Trophoblast cell (in vitro differentiated cells and primary cell): ENCODE results near the gene MELTF.

Experiments used
- DNase-seq, 2 donors: peaks; one replicate each; pipeline ENCODE4 v3.0.0-alpha.2; 2016
- H2AFZ ChIP-seq: 2 replicates; pipeline ENCODE4 v1.6.1; 2013; ENCODE audit warnings: low read length, moderate library complexity, mild to moderate bottlenecking; ENCODE audit not compliant: insufficient read depth, poor library complexity
- H2AK5ac ChIP-seq: 2 replicates; pipeline ENCODE4 v1.6.1; 2013; ENCODE audit warnings: mild to moderate bottlenecking, low read length
- H2BK120ac ChIP-seq: 2 replicates; pipeline ENCODE4 v1.6.1; 2013; ENCODE audit warnings: low read length, mild to moderate bottlenecking, moderate library complexity; ENCODE audit not compliant: insufficient read depth, poor library complexity
- H2BK12ac ChIP-seq: 2 replicates; pipeline ENCODE4 v1.6.1; 2013; ENCODE audit warnings: mild to moderate bottlenecking, low read length, moderate library complexity
- H2BK5ac ChIP-seq: 2 replicates; pipeline ENCODE4 v1.6.1; 2013; ENCODE audit warnings: low read length, low read depth, moderate library complexity, mild to moderate bottlenecking; ENCODE audit not compliant: poor library complexity
- H3K14ac ChIP-seq: 2 replicates; pipeline ENCODE4 v1.6.1; 2013; ENCODE audit warnings: mild to moderate bottlenecking, low read length
- H3K18ac ChIP-seq: 2 replicates; pipeline ENCODE4 v1.6.1; 2013; ENCODE audit warnings: mild to moderate bottlenecking, low read length
- H3K23ac ChIP-seq: 2 replicates; pipeline ENCODE4 v1.6.1; 2013; ENCODE audit warnings: low read length
- H3K27ac ChIP-seq: 2 replicates; pipeline ENCODE4 v1.5.1; 2013; ENCODE audit warnings: low read depth, mild to moderate bottlenecking, inconsistent platforms, low read length, moderate library complexity
- H3K27me3 ChIP-seq: 2 replicates; pipeline ENCODE4 v1.6.1; 2013; ENCODE audit warnings: inconsistent platforms, mild to moderate bottlenecking, low read length, moderate library complexity; ENCODE audit not compliant: insufficient read depth
- H3K36me3 ChIP-seq, 2 experiments: 1 replicate in 1 of 2; 2 replicates in 1 of 2; pipeline ENCODE4 v1.6.1; 2013; ENCODE audit warnings: low read length in 2 of 2, mild to moderate bottlenecking in 2 of 2, moderate library complexity in 1 of 2; ENCODE audit not compliant: insufficient read depth in 2 of 2, control insufficient read depth in 1 of 2
- H3K4ac ChIP-seq: 2 replicates; pipeline ENCODE4 v1.6.1; 2013; ENCODE audit warnings: low read depth, mild to moderate bottlenecking, low read length, moderate library complexity
- H3K4me1 ChIP-seq, 2 experiments: 1 replicate in 1 of 2; 2 replicates in 1 of 2; pipeline ENCODE4 v1.6.1; 2013; ENCODE audit warnings: low read length in 2 of 2, mild to moderate bottlenecking in 2 of 2, moderate library complexity in 1 of 2; ENCODE audit not compliant: insufficient read depth in 2 of 2, control insufficient read depth in 1 of 2
- H3K4me2 ChIP-seq: 2 replicates; pipeline ENCODE4 v1.6.1; 2013; ENCODE audit warnings: inconsistent platforms, mild to moderate bottlenecking, low read length, moderate library complexity
- H3K4me3 ChIP-seq: 2 replicates; pipeline ENCODE4 v1.5.1; 2013; ENCODE audit warnings: mild to moderate bottlenecking, low read depth, low read length, inconsistent platforms
- H3K79me1 ChIP-seq: one replicate; pipeline ENCODE4 v1.6.1; 2013; ENCODE audit warnings: low read length
- H3K79me2 ChIP-seq: 2 replicates; pipeline ENCODE4 v1.6.1; 2013; ENCODE audit warnings: low read length, mild to moderate bottlenecking; ENCODE audit not compliant: control insufficient read depth, insufficient read depth, poor library complexity
- H3K9ac ChIP-seq: 2 replicates; pipeline ENCODE4 v1.6.1; 2013; ENCODE audit warnings: mild to moderate bottlenecking, low read length
- H3K9me3 ChIP-seq: 2 replicates; pipeline ENCODE4 v1.6.1; 2013; ENCODE audit warnings: low read depth, mild to moderate bottlenecking, control low read depth, inconsistent platforms, low read length; ENCODE audit not compliant: insufficient read depth
- H4K12ac ChIP-seq: 2 replicates; pipeline ENCODE4 v1.6.1; 2013; ENCODE audit warnings: low read depth, mild to moderate bottlenecking, low read length, moderate library complexity
- H4K8ac ChIP-seq: 2 replicates; pipeline ENCODE4 v1.6.1; 2013; ENCODE audit warnings: low read depth, mild to moderate bottlenecking, low read length, moderate library complexity
- H4K91ac ChIP-seq: one replicate; pipeline ENCODE4 v1.6.1; 2013; ENCODE audit warnings: low read depth, mild to moderate bottlenecking, low read length, moderate library complexity
- WGBS: extraction: QIAGEN DNeasy Blood & Tissue Kit; methylation state at CpG from one replicate; pipeline ENCODE4 v1.1.7; 2013; ENCODE audit warnings: missing lambda C conversion rate; ENCODE audit not compliant: insufficient read length, insufficient coverage; ENCODE audit errors: extremely low coverage; 5-methylcytosine and 5-hydroxymethylcytosine counted together

MELTF gene

GRCh38 chr3:197019021-197019420, 10.6 kb downstream of the MELTF start:
- no peak overlapping the region for H3K23ac ChIP-seq
- no CpG with 5 or more reads among the region's 6 CpGs for WGBS
- H3K79me2 ChIP-seq: no peaks in the 10 kb centered on the region
- H3K9ac ChIP-seq: no peak overlapping the region
- no peaks in the 10 kb centered on the region for H3K27me3 ChIP-seq
- no peak for DNase-seq
- no peaks in the 10 kb centered on the region for H3K4me1 ChIP-seq
- H3K27ac ChIP-seq: no peak overlapping the region
- H2BK120ac ChIP-seq: no peak overlapping the region
- no peaks in the 10 kb centered on the region for H3K9me3 ChIP-seq
- H3K4me3 ChIP-seq: no peak overlapping the region
- no peak overlapping the region for H2AFZ ChIP-seq
- no peak overlapping the region for H2BK5ac ChIP-seq
- no peak overlapping the region for H3K4me2 ChIP-seq
- H2BK12ac ChIP-seq: no peak overlapping the region
- no peak overlapping the region for H4K91ac ChIP-seq
- no peak overlapping the region for H3K4ac ChIP-seq
- H3K36me3 ChIP-seq: no peaks in the 10 kb centered on the region
- H3K79me1 ChIP-seq: no peaks in the 10 kb centered on the region
- H4K8ac ChIP-seq: no peak overlapping the region
- H3K18ac ChIP-seq: no peak overlapping the region
- H4K12ac ChIP-seq: no peak overlapping the region
- no peak overlapping the region for H3K14ac ChIP-seq
- no peak overlapping the region for H2AK5ac ChIP-seq

GRCh38 chr3:197017003-197017402, 12.6 kb downstream of the MELTF start:
- no peak overlapping the region for H3K27ac ChIP-seq
- WGBS: no CpG with 5 or more reads among the region's 18 CpGs

GRCh38 chr3:197015790-197016736, 13.6 kb downstream of the MELTF start:
- H3K4ac ChIP-seq: no peak overlapping the region
- no peak overlapping the region for H2BK5ac ChIP-seq
- no peaks in the 10 kb centered on the region for H3K79me2 ChIP-seq
- no peak overlapping the region for H4K8ac ChIP-seq
- no peaks in the 10 kb centered on the region for H3K79me1 ChIP-seq
- H3K14ac ChIP-seq: no peak overlapping the region
- no peak overlapping the region for H2BK12ac ChIP-seq
- no peak overlapping the region for H3K23ac ChIP-seq
- no peak overlapping the region for H4K12ac ChIP-seq
- no peaks in the 10 kb centered on the region for H3K9me3 ChIP-seq
- H3K18ac ChIP-seq: no peak overlapping the region
- H3K27ac ChIP-seq: no peak overlapping the region
- H3K4me2 ChIP-seq: no peak overlapping the region
- H2AFZ ChIP-seq: no peak overlapping the region
- H3K27me3 ChIP-seq: no peaks in the 10 kb centered on the region
- H3K4me3 ChIP-seq: no peak overlapping the region
- H2AK5ac ChIP-seq: no peak overlapping the region
- no peak overlapping the region for H4K91ac ChIP-seq
- H3K4me1 ChIP-seq: no peaks in the 10 kb centered on the region
- DNase-seq: no peak
- WGBS: no CpG with 5 or more reads among the region's 28 CpGs
- H3K9ac ChIP-seq: no peak overlapping the region
- H3K36me3 ChIP-seq: no peaks in the 10 kb centered on the region
- no peak overlapping the region for H2BK120ac ChIP-seq

More at GRCh38 chr3:197017003-197017402, 12.6 kb downstream of the MELTF start:
- Histone ChIP-seq H3K23ac (no peak overlapping the region), H3K27me3 (no peaks in the 10 kb centered on the region), H2BK120ac (no peak overlapping the region), H2AFZ (no peak overlapping the region), H4K91ac (no peak overlapping the region), H3K4me3 (no peak overlapping the region), H2BK5ac (no peak overlapping the region), H3K18ac (no peak overlapping the region), H3K4me1 (no peaks in the 10 kb centered on the region), H3K9ac (no peak overlapping the region), H3K9me3 (no peaks in the 10 kb centered on the region), H3K4ac (no peak overlapping the region), H2BK12ac (no peak overlapping the region), H4K8ac (no peak overlapping the region), H3K36me3 (no peaks in the 10 kb centered on the region), H3K4me2 (no peak overlapping the region), H3K14ac (no peak overlapping the region), H2AK5ac (no peak overlapping the region), H3K79me2 (no peaks in the 10 kb centered on the region), H3K79me1 (no peaks in the 10 kb centered on the region), H4K12ac (no peak overlapping the region)
- DNase-seq: no peak

GRCh38 chr3:197014942-197015575, 14.6 kb downstream of the MELTF start:
- no peak overlapping the region for H2BK120ac ChIP-seq
- H2BK12ac ChIP-seq: no peak overlapping the region
- no peak overlapping the region for H3K4me3 ChIP-seq
- H4K8ac ChIP-seq: no peak overlapping the region
- DNase-seq: no peak
- no peaks in the 10 kb centered on the region for H3K27me3 ChIP-seq
- H3K9ac ChIP-seq: no peak overlapping the region
- no peak overlapping the region for H4K91ac ChIP-seq
- H3K4me1 ChIP-seq: no peaks in the 10 kb centered on the region
- H3K9me3 ChIP-seq: no peaks in the 10 kb centered on the region
- no peak overlapping the region for H3K14ac ChIP-seq
- H3K79me1 ChIP-seq: no peaks in the 10 kb centered on the region
- WGBS: no CpG with 5 or more reads among the region's 22 CpGs
- no peak overlapping the region for H3K23ac ChIP-seq
- H3K27ac ChIP-seq: no peak overlapping the region
- no peak overlapping the region for H2AK5ac ChIP-seq
- no peaks in the 10 kb centered on the region for H3K36me3 ChIP-seq
- H2AFZ ChIP-seq: no peak overlapping the region
- no peak overlapping the region for H3K4ac ChIP-seq
- no peak overlapping the region for H4K12ac ChIP-seq
- H3K18ac ChIP-seq: no peak overlapping the region
- no peaks in the 10 kb centered on the region for H3K79me2 ChIP-seq
- no peak overlapping the region for H2BK5ac ChIP-seq
- no peak overlapping the region for H3K4me2 ChIP-seq
